HepG2 (cell line): ENCODE measurements around the gene PLXNB2. TPM values are rescaled to one million over a fixed set of nuclear protein-coding genes. Genes with fewer than 3 reads are reported as not detected.

Source experiments
- ARNTL ChIP-seq: sonication (generic); formaldehyde crosslinking; IDR thresholded peaks from 2 replicates; pipeline ENCODE4 v1.4.0; 2020; ENCODE audit warnings: mild to moderate bottlenecking, missing genetic modification reagents
- DR1 ChIP-seq: sonication (generic); formaldehyde crosslinking; IDR thresholded peaks from 2 replicates; pipeline ENCODE4 v1.8.0; 2021; ENCODE audit warnings: mild to moderate bottlenecking, missing genetic modification reagents, inconsistent platforms
- HNF4G ChIP-seq, 2 experiments: sonication (generic) in 1 of 2; formaldehyde crosslinking in 1 of 2; IDR thresholded peaks; 2 replicates each; pipeline versions ENCODE4 v1.4.0 to v1.6.1; 2011 to 2020; ENCODE audit warnings: borderline replicate concordance in 2 of 2, low read depth in 2 of 2, mild to moderate bottlenecking in 2 of 2, low read length in 1 of 2, missing genetic modification reagents in 1 of 2, moderate library complexity in 1 of 2
- JDP2 ChIP-seq: sonication (generic); formaldehyde crosslinking; IDR thresholded peaks from 2 replicates; pipeline ENCODE4 v1.8.1; 2022; ENCODE audit warnings: missing genetic modification reagents, borderline replicate concordance
- MIER2 ChIP-seq: IDR thresholded peaks from 2 replicates; pipeline ENCODE4 v1.6.1; 2016; ENCODE audit warnings: missing biosample characterization, missing genetic modification reagents
- MTF1 ChIP-seq: sonication (generic); formaldehyde crosslinking; IDR thresholded peaks from 2 replicates; pipeline ENCODE4 v1.5.0; 2020; ENCODE audit warnings: missing genetic modification reagents
- MYC ChIP-seq: sonication (generic); formaldehyde crosslinking; IDR thresholded peaks from 2 replicates; pipeline ENCODE4 v1.9.0; 2021; ENCODE audit warnings: missing genetic modification reagents, borderline replicate concordance
- PCBP1 ChIP-seq: fragments of 200-400 bp; formaldehyde crosslinking; IDR thresholded peaks from 2 replicates; pipeline ENCODE4 v1.6.1; 2017; ENCODE audit warnings: mild to moderate bottlenecking, low read depth, low read length, borderline replicate concordance
- PHB2 ChIP-seq: fragments of 450-650 bp; IDR thresholded peaks from 2 replicates; pipeline ENCODE4 v1.6.1; 2018; ENCODE audit not compliant: partially characterized antibody
- RFXAP ChIP-seq: sonication (generic); formaldehyde crosslinking; IDR thresholded peaks from 2 replicates; pipeline ENCODE4 v1.4.0; 2020; ENCODE audit warnings: missing genetic modification reagents, borderline replicate concordance
- SIN3B ChIP-seq: fragments of 150-350 bp; IDR thresholded peaks from 2 replicates; pipeline ENCODE4 v1.6.1; 2014; ENCODE audit warnings: low read length
- SNAPC2 ChIP-seq: sonication (generic); formaldehyde crosslinking; IDR thresholded peaks from 2 replicates; pipeline ENCODE4 v1.8.1; 2022; ENCODE audit warnings: mild to moderate bottlenecking, missing genetic modification reagents
- SSRP1 ChIP-seq: IDR thresholded peaks from 2 replicates; pipeline ENCODE4 v1.6.1; 2016; ENCODE audit warnings: control low read depth
- TBP ChIP-seq: sonication (generic); formaldehyde crosslinking; IDR thresholded peaks from 2 replicates; pipeline ENCODE4 v1.5.0; 2020; ENCODE audit warnings: missing genetic modification reagents
- ZBTB7B ChIP-seq: sonication (generic); formaldehyde crosslinking; IDR thresholded peaks from 2 replicates; pipeline ENCODE4 v1.4.0; 2020; ENCODE audit warnings: missing genetic modification reagents
- ZFX ChIP-seq: sonication (generic); formaldehyde crosslinking; IDR thresholded peaks from 2 replicates; pipeline ENCODE4 v1.4.0; 2020; ENCODE audit warnings: mild to moderate bottlenecking, low read depth, missing genetic modification reagents, moderate library complexity
- ZNF160 ChIP-seq: sonication (generic); formaldehyde crosslinking; IDR thresholded peaks from 2 replicates; pipeline ENCODE4 v1.8.0; 2022; ENCODE audit warnings: mild to moderate bottlenecking, inconsistent platforms, missing genetic modification reagents
- ZNF430 ChIP-seq: sonication (generic); formaldehyde crosslinking; IDR thresholded peaks from 2 replicates; pipeline ENCODE4 v1.9.0; 2021; ENCODE audit warnings: mild to moderate bottlenecking, missing genetic modification reagents
- ZSCAN9 ChIP-seq: IDR thresholded peaks from 2 replicates; pipeline ENCODE4 v1.6.1; 2016; ENCODE audit warnings: borderline replicate concordance
- polyA plus RNA-seq, 8 experiments: library from polyadenylated mRNA; depleted of rRNA in 3 of 8; stranded (reverse) in 7 of 8; unstranded in 1 of 8; fragments of >200 nt; fragmentation: Illumina TruSeq in 4 of 8; extraction: Trizol in 4 of 8; gene quantifications; 2 replicates each; pipeline versions ENCODE4 v1.2.1 to v1.2.3, GENCODE V29; 2011 to 2016; ENCODE audit warnings: low read depth in 4 of 8, missing spikeins in 1 of 8, mixed read lengths in 1 of 8; ENCODE audit not compliant: insufficient read depth in 1 of 8
- total RNA-seq, 5 experiments: library from RNA; depleted of rRNA; stranded (reverse); fragments of >200 nt; fragmentation: Illumina TruSeq; extraction: Trizol; gene quantifications; 2 replicates each; pipeline ENCODE4 v1.2.3, GENCODE V29; 2016; ENCODE audit warnings: low read depth in 1 of 5
- TF ChIP-seq, protein P1 (sequence below): sonication (generic); formaldehyde crosslinking; IDR thresholded peaks from 2 replicates; pipeline ENCODE4 v1.8.0; 2022; ENCODE audit warnings: missing genetic modification reagents, low read depth, mild to moderate bottlenecking, borderline replicate concordance
- TF ChIP-seq, protein P2 (sequence below): sonication (generic); formaldehyde crosslinking; IDR thresholded peaks from 2 replicates; pipeline ENCODE4 v1.4.0; 2020; ENCODE audit warnings: missing genetic modification reagents
- TF ChIP-seq, protein P3 (sequence below): sonication (generic); formaldehyde crosslinking; IDR thresholded peaks from 2 replicates; pipeline ENCODE4 v1.5.1; 2020; ENCODE audit warnings: mild to moderate bottlenecking, moderate library complexity, missing genetic modification reagents
- TF ChIP-seq, protein P4 (sequence below): sonication (generic); formaldehyde crosslinking; IDR thresholded peaks from 2 replicates; pipeline ENCODE4 v1.5.0; 2020; ENCODE audit warnings: missing genetic modification reagents
- TF ChIP-seq, protein P5 (sequence below): sonication (generic); formaldehyde crosslinking; conservative IDR thresholded peaks from 2 replicates; pipeline ENCODE4 v1.4.0; 2020; ENCODE audit warnings: missing genetic modification reagents

Gene PLXNB2
- total and polyA plus RNA-seq, 2 of the 13 experiments (the other 11 are each of a cell fraction or from before 2014, with no cell fraction given), result 32.6 to 68.9 TPM

DNA sequence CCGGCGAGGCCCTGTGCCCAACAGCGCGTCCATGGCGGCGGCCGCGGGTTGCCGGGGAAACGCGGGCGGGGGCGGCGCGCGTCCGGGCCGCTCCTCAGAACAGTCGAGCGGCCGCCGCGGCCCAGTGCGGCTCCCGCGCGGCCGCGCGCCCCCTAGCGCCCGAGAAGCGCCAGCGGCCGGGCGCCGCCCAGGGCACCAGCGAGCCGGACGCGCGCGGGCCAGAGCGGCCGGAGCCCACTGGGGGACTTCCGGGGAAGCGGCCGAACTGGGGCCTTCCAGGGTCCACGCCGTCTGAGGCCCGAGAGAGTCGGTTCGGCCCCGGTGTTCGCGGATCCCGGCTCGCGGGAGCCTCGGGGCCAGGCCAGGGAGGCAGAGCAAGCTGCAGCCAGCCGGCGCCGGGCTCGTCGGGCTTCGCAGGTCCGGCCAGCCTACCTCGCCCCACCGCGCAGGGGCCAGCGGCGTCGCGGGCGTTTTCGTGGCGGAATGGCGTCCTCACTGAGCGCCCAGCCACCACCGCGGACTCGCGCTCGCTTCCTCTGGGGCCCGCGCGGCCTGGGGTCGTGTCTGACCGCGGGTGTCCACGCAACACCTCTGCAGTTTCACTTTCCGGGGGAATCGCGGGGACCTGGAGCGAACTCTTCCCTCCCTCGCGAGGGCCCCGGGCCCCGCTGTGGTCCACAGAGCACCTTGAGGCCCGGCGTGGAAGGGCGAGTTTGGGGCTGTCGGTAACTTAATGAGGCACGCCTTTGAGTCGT lies 19.7 kb upstream of the PLXNB2 start, which contains the start of gene DENND6B (continued):
- TF ChIP-seq, protein P1, sequence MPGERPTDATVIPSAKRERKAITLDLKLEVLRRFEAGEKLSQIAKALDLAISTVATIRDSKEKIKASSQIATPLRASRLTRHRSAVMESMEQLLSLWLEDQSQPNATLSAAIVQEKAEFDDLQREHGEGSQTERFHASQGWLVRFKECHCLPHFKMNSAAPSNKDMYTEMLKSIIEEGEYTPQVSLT (CRISPR knock-in tag), result no peak; the same call in 1 of the 2 replicates
- TF ChIP-seq MIER2, result no peak
- TF ChIP-seq, protein P2, sequence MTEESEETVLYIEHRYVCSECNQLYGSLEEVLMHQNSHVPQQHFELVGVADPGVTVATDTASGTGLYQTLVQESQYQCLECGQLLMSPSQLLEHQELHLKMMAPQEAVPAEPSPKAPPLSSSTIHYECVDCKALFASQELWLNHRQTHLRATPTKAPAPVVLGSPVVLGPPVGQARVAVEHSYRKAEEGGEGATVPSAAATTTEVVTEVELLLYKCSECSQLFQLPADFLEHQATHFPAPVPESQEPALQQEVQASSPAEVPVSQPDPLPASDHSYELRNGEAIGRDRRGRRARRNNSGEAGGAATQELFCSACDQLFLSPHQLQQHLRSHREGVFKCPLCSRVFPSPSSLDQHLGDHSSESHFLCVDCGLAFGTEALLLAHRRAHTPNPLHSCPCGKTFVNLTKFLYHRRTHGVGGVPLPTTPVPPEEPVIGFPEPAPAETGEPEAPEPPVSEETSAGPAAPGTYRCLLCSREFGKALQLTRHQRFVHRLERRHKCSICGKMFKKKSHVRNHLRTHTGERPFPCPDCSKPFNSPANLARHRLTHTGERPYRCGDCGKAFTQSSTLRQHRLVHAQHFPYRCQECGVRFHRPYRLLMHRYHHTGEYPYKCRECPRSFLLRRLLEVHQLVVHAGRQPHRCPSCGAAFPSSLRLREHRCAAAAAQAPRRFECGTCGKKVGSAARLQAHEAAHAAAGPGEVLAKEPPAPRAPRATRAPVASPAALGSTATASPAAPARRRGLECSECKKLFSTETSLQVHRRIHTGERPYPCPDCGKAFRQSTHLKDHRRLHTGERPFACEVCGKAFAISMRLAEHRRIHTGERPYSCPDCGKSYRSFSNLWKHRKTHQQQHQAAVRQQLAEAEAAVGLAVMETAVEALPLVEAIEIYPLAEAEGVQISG (CRISPR knock-in tag), result peak; percentile 99
- no peak for TF ChIP-seq PCBP1
- 0 out of 2 replicates have a peak, but pooled peaks have one; percentile 33 for TF ChIP-seq DR1 (CRISPR knock-in tag)
- TF ChIP-seq, protein P3, sequence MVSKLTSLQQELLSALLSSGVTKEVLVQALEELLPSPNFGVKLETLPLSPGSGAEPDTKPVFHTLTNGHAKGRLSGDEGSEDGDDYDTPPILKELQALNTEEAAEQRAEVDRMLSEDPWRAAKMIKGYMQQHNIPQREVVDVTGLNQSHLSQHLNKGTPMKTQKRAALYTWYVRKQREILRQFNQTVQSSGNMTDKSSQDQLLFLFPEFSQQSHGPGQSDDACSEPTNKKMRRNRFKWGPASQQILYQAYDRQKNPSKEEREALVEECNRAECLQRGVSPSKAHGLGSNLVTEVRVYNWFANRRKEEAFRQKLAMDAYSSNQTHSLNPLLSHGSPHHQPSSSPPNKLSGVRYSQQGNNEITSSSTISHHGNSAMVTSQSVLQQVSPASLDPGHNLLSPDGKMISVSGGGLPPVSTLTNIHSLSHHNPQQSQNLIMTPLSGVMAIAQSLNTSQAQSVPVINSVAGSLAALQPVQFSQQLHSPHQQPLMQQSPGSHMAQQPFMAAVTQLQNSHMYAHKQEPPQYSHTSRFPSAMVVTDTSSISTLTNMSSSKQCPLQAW (CRISPR knock-in tag), result no peak
- TF ChIP-seq ZFX (CRISPR knock-in tag), result peak; percentile 96
- TF ChIP-seq TBP, result no peak
- peak; percentile 92 for TF ChIP-seq RFXAP (CRISPR knock-in tag)
- no peak; the same call in 1 of the 2 replicates for TF ChIP-seq ZNF430 (CRISPR knock-in tag)
- TF ChIP-seq HNF4G (IDR thresholded peaks at IDR 0.05; ENCODE audit: borderline replicate concordance, low read depth, low read length), result no peak
- TF ChIP-seq HNF4G (CRISPR knock-in tag; IDR thresholded peaks at IDR 0.05; ENCODE audit: borderline replicate concordance, low read depth), result no peak
- peak; percentile 71; the same call in 1 of the 2 replicates for TF ChIP-seq MYC (CRISPR knock-in tag)
- TF ChIP-seq, protein P4, sequence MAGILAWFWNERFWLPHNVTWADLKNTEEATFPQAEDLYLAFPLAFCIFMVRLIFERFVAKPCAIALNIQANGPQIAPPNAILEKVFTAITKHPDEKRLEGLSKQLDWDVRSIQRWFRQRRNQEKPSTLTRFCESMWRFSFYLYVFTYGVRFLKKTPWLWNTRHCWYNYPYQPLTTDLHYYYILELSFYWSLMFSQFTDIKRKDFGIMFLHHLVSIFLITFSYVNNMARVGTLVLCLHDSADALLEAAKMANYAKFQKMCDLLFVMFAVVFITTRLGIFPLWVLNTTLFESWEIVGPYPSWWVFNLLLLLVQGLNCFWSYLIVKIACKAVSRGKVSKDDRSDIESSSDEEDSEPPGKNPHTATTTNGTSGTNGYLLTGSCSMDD (CRISPR knock-in tag), result 0 out of 2 replicates have a peak, but pooled peaks have one; percentile 52
- no peak for TF ChIP-seq SIN3B
- peak; percentile 72; the same call in 1 of the 2 replicates for TF ChIP-seq ZBTB7B (CRISPR knock-in tag)
- peak; percentile 57; the same call in 1 of the 2 replicates for TF ChIP-seq ARNTL (CRISPR knock-in tag)
- TF ChIP-seq JDP2 (CRISPR knock-in tag), result no peak
- TF ChIP-seq PHB2, result no peak
- no peak for TF ChIP-seq ZSCAN9
- peak; percentile 67; the same call in 1 of the 2 replicates for TF ChIP-seq ZNF160
- TF ChIP-seq, protein P5, sequence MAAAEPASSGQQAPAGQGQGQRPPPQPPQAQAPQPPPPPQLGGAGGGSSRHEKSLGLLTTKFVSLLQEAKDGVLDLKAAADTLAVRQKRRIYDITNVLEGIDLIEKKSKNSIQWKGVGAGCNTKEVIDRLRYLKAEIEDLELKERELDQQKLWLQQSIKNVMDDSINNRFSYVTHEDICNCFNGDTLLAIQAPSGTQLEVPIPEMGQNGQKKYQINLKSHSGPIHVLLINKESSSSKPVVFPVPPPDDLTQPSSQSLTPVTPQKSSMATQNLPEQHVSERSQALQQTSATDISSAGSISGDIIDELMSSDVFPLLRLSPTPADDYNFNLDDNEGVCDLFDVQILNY (CRISPR knock-in tag), result no peak
- TF ChIP-seq SNAPC2 (CRISPR knock-in tag), result no peak
- no peak for TF ChIP-seq SSRP1 (CRISPR knock-in tag)
- no peak for TF ChIP-seq MTF1 (CRISPR knock-in tag)
